ENCODE measurements around the gene TNFRSF4.

DNA sequence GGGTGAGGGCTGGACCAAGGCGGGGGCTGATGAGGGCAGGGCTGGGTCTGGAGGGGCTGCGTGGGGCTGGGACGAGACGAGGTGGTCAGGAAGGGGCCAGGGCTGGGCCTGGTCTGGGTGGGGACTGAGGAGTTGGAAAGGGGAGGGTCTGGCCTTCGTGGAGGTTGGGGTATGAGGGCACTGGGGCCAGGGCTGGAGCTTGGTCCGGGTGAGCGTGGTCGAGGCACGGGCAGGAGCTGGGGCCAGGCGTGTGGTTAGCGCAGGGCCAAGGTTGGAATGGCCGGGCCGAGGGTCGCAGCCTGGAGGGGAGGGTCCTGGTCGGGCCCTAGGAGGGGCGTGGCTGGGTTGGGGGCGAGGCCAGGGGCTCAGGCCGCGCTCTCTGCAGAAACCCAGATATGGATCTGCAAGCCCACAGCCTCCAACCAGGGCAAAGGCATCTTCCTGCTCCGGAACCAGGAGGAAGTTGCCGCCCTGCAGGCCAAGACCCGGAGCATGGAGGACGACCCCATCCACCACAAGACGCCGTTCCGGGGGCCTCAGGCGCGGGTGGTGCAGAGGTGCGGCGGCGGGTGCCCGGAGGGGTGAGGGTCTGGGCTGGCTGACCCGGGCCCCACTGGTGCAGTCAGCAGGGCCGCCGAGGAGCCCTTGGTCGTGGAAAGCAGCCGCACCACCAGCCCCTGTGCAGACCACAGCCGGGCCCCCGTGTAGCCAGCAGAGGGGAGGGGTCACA, 31.3 kb downstream of the TNFRSF4 start:
- TF ChIP-seq POLR2A (IDR thresholded peaks at IDR 0.05) = no peak
- TF ChIP-seq, protein P1, sequence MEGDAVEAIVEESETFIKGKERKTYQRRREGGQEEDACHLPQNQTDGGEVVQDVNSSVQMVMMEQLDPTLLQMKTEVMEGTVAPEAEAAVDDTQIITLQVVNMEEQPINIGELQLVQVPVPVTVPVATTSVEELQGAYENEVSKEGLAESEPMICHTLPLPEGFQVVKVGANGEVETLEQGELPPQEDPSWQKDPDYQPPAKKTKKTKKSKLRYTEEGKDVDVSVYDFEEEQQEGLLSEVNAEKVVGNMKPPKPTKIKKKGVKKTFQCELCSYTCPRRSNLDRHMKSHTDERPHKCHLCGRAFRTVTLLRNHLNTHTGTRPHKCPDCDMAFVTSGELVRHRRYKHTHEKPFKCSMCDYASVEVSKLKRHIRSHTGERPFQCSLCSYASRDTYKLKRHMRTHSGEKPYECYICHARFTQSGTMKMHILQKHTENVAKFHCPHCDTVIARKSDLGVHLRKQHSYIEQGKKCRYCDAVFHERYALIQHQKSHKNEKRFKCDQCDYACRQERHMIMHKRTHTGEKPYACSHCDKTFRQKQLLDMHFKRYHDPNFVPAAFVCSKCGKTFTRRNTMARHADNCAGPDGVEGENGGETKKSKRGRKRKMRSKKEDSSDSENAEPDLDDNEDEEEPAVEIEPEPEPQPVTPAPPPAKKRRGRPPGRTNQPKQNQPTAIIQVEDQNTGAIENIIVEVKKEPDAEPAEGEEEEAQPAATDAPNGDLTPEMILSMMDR (IDR thresholded peaks at IDR 0.05) = no peak
- TF ChIP-seq POLR2AphosphoS5 (IDR thresholded peaks at IDR 0.05) = no peak
- TF ChIP-seq EP300 (IDR thresholded peaks at IDR 0.05) = no peak
